ENCODE results near the gene SMIM41.

SMIM41 gene

GRCh38 chr12:52069327-52070184 is 9.9 kb upstream of the SMIM41 start, which contains the start of gene ATG101:
Gene ATG101 (plus strand): TSS chr12:52069978. CDS start chr12:52073651, 3,673 bp downstream.
- Histone ChIP-seq H3K36me3 (replicated peaks; ENCODE audit: insufficient read depth, low read length) (peaks cover 4% of the 10 kb centered on the region; the same call in 1 of the 2 replicates), H3K4me3 (ENCODE audit: low read length) (peak within 1 kb of the TSS; percentile 90), H3K79me2 (ENCODE audit: low read length) (peaks cover 46% of the 10 kb centered on the region), H3K9me2 (replicated peaks; ENCODE audit: insufficient read depth, low read length) (no peaks in the 10 kb centered on the region), H3K27ac (ENCODE audit: low read length) (peak within 1 kb of the TSS; percentile 64; the same call in 1 of the 2 replicates), H3K9me3 (replicated peaks; ENCODE audit: insufficient read depth, low read length) (no peaks in the 10 kb centered on the region), H2AFZ (ENCODE audit: low read length) (peak within 1 kb of the TSS; percentile 70), H3K9ac (ENCODE audit: low read length) (peak within 1 kb of the TSS; percentile 85), H3K4me1 (ENCODE audit: low read length) (peaks cover 18% of the 10 kb centered on the region), H3K4me2 (ENCODE audit: low read depth, low read length) (peak within 1 kb of the TSS; percentile 67), H3K27me3 (replicated peaks; ENCODE audit: insufficient read depth, low read length) (peaks cover 6% of the 10 kb centered on the region), H4K20me1 (ENCODE audit: insufficient read depth, low read length) (no peaks in the 10 kb centered on the region), H3F3A (ENCODE audit: insufficient read depth, low read length) (peaks cover 3% of the 10 kb centered on the region; the same call in 1 of the 2 replicates)
- TF ChIP-seq, protein P1, sequence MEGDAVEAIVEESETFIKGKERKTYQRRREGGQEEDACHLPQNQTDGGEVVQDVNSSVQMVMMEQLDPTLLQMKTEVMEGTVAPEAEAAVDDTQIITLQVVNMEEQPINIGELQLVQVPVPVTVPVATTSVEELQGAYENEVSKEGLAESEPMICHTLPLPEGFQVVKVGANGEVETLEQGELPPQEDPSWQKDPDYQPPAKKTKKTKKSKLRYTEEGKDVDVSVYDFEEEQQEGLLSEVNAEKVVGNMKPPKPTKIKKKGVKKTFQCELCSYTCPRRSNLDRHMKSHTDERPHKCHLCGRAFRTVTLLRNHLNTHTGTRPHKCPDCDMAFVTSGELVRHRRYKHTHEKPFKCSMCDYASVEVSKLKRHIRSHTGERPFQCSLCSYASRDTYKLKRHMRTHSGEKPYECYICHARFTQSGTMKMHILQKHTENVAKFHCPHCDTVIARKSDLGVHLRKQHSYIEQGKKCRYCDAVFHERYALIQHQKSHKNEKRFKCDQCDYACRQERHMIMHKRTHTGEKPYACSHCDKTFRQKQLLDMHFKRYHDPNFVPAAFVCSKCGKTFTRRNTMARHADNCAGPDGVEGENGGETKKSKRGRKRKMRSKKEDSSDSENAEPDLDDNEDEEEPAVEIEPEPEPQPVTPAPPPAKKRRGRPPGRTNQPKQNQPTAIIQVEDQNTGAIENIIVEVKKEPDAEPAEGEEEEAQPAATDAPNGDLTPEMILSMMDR (IDR thresholded peaks at IDR 0.05; ENCODE audit: low read length): peak; percentile 91
- no peak for TF ChIP-seq EZH2 (optimal IDR thresholded peaks at IDR 0.05; ENCODE audit: low read depth, low read length)
- TF ChIP-seq EZH2phosphoT487 (IDR thresholded peaks at IDR 0.05; ENCODE audit: low read length): no peak
- peak; percentile 95 for DNase-seq

GRCh38 chr12:52070185-52070925 is 9.1 kb upstream of the SMIM41 start:
- peaks cover 18% of the 10 kb centered on the region for H3K4me1 ChIP-seq (ENCODE audit: low read length)
- peaks cover 3% of the 10 kb centered on the region; the same call in 1 of the 2 replicates for H3F3A ChIP-seq (ENCODE audit: insufficient read depth, low read length)
- no peaks in the 10 kb centered on the region for H3K9me3 ChIP-seq (replicated peaks; ENCODE audit: insufficient read depth, low read length)
- H2AFZ ChIP-seq (ENCODE audit: low read length): peak overlapping the region; percentile 70
- H3K4me2 ChIP-seq (ENCODE audit: low read depth, low read length): peak overlapping the region; percentile 67
- H3K27me3 ChIP-seq (replicated peaks; ENCODE audit: insufficient read depth, low read length): peaks cover 2% of the 10 kb centered on the region
- peaks cover 53% of the 10 kb centered on the region for H3K79me2 ChIP-seq (ENCODE audit: low read length)
- no peaks in the 10 kb centered on the region for H4K20me1 ChIP-seq (ENCODE audit: insufficient read depth, low read length)
- H3K9me2 ChIP-seq (replicated peaks; ENCODE audit: insufficient read depth, low read length): no peaks in the 10 kb centered on the region
- peaks cover 4% of the 10 kb centered on the region; the same call in 1 of the 2 replicates for H3K36me3 ChIP-seq (replicated peaks; ENCODE audit: insufficient read depth, low read length)
- DNase-seq: no peak
- TF ChIP-seq, protein P1 (IDR thresholded peaks at IDR 0.05; ENCODE audit: low read length): no peak
- TF ChIP-seq EZH2 (optimal IDR thresholded peaks at IDR 0.05; ENCODE audit: low read depth, low read length): no peak
- no peak for TF ChIP-seq EZH2phosphoT487 (IDR thresholded peaks at IDR 0.05; ENCODE audit: low read length)
- H3K4me3 ChIP-seq (ENCODE audit: low read length): peak overlapping the region; percentile 90
- H3K27ac ChIP-seq (ENCODE audit: low read length): peak overlapping the region; percentile 64; the same call in 1 of the 2 replicates
- peak overlapping the region; percentile 85 for H3K9ac ChIP-seq (ENCODE audit: low read length)

GRCh38 chr12:52073531-52074381 is 5.7 kb upstream of the SMIM41 start:
- no peak for DNase-seq
- H2AFZ ChIP-seq (ENCODE audit: low read length): no peak overlapping the region
- H3K9me2 ChIP-seq (replicated peaks; ENCODE audit: insufficient read depth, low read length): no peaks in the 10 kb centered on the region
- H3K4me1 ChIP-seq (ENCODE audit: low read length): peaks cover 13% of the 10 kb centered on the region
- no peak overlapping the region for H3K9ac ChIP-seq (ENCODE audit: low read length)
- no peak overlapping the region for H3K27ac ChIP-seq (ENCODE audit: low read length)
- H3K9me3 ChIP-seq (replicated peaks; ENCODE audit: insufficient read depth, low read length): no peaks in the 10 kb centered on the region
- H4K20me1 ChIP-seq (ENCODE audit: insufficient read depth, low read length): no peaks in the 10 kb centered on the region
- H3K4me3 ChIP-seq (ENCODE audit: low read length): no peak overlapping the region
- H3K79me2 ChIP-seq (ENCODE audit: low read length): peaks cover 65% of the 10 kb centered on the region
- peaks cover 3% of the 10 kb centered on the region; the same call in 1 of the 2 replicates for H3F3A ChIP-seq (ENCODE audit: insufficient read depth, low read length)
- peaks cover 4% of the 10 kb centered on the region; the same call in 1 of the 2 replicates for H3K36me3 ChIP-seq (replicated peaks; ENCODE audit: insufficient read depth, low read length)
- H3K4me2 ChIP-seq (ENCODE audit: low read depth, low read length): no peak overlapping the region
- H3K27me3 ChIP-seq (replicated peaks; ENCODE audit: insufficient read depth, low read length): no peaks in the 10 kb centered on the region
- TF ChIP-seq EZH2phosphoT487 (IDR thresholded peaks at IDR 0.05; ENCODE audit: low read length): no peak
- no peak for TF ChIP-seq EZH2 (optimal IDR thresholded peaks at IDR 0.05; ENCODE audit: low read depth, low read length)
- TF ChIP-seq, protein P1 (IDR thresholded peaks at IDR 0.05; ENCODE audit: low read length): no peak
